ELR (cell line): Measurements from ENCODE around the gene IL16.

Experiments used
- DNase-seq: peaks from one replicate; pipeline ENCODE4 v3.0.0-alpha.2; 2015; ENCODE audit warnings: low read depth

IL16 gene

GRCh38 chr15:81276967-81277366 is 80.3 kb downstream of the IL16 start:
- no peak for DNase-seq

- DNase-seq = no peak
Measured at GRCh38 chr15:81277851-81278250, 81.2 kb downstream of the IL16 start.

- DNase-seq = no peak
Measured at GRCh38 chr15:81278306-81279029, 81.8 kb downstream of the IL16 start.

- no peak for DNase-seq
Measured at GRCh38 chr15:81279621-81280485, 83.2 kb downstream of the IL16 start.

GRCh38 chr15:81280696-81281455 is 84.2 kb downstream of the IL16 start:
- no peak for DNase-seq

GRCh38 chr15:81281456-81281735 is 84.7 kb downstream of the IL16 start:
- DNase-seq = no peak

- DNase-seq = no peak
Measured at GRCh38 chr15:81281766-81282605, 85.3 kb downstream of the IL16 start.

GRCh38 chr15:81282606-81282895 is 85.9 kb downstream of the IL16 start:
- no peak for DNase-seq

GRCh38 chr15:81282911-81283310 is 86.2 kb downstream of the IL16 start:
- DNase-seq = no peak

- DNase-seq = no peak
Measured at GRCh38 chr15:81284256-81285031, 87.8 kb downstream of the IL16 start.

GRCh38 chr15:81285461-81285860 is 88.8 kb downstream of the IL16 start:
- no peak for DNase-seq

- DNase-seq = no peak
Measured at GRCh38 chr15:81286621-81287121, 90.0 kb downstream of the IL16 start.

- no peak for DNase-seq
Measured at GRCh38 chr15:81288040-81288439, 91.4 kb downstream of the IL16 start.

GRCh38 chr15:81288616-81289015 is 91.9 kb downstream of the IL16 start:
- no peak for DNase-seq

GRCh38 chr15:81289910-81290309 is 93.2 kb downstream of the IL16 start:
- DNase-seq = no peak

GRCh38 chr15:81291916-81292522 is 95.3 kb downstream of the IL16 start:
- DNase-seq = no peak

- DNase-seq = no peak
Measured at GRCh38 chr15:81292523-81293001, 95.9 kb downstream of the IL16 start.

GRCh38 chr15:81293728-81294515 is 97.2 kb downstream of the IL16 start:
- no peak for DNase-seq

GRCh38 chr15:81294516-81294880 is 97.8 kb downstream of the IL16 start:
- DNase-seq = no peak
